CD4-positive, alpha-beta T cell treated with Interleukin-2 at 100 ng/mL for 4 hours (primary cell): ENCODE measurements around the gene GLCE.
"Not testable (repeated sequence)": the region's sequence is repeated elsewhere in the genome, so short reads cannot be mapped to it uniquely, and the experiment has no call there.

Experiments
- DNase-seq: peaks from one replicate; pipeline ENCODE4 v3.0.0-alpha.2; 2020; ENCODE audit warnings: low spot score

GLCE gene

DNA sequence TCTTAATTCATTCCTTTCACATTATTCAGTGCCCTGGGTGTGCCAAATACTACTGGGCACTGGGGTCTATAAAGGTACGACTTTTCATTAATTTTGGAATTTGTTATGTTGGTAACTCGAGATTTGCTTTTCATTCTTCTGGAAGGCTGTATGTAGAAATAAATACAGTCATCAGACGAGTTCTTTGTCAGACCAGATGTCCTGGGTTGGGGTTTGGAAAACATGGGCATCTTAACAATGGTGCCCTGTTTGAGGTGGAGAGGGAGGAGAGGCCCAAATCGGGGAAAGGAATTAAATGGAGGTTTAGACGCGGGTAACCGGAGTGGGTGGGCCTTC is 662 bp upstream of the GLCE start:
- no peak for DNase-seq

DNA sequence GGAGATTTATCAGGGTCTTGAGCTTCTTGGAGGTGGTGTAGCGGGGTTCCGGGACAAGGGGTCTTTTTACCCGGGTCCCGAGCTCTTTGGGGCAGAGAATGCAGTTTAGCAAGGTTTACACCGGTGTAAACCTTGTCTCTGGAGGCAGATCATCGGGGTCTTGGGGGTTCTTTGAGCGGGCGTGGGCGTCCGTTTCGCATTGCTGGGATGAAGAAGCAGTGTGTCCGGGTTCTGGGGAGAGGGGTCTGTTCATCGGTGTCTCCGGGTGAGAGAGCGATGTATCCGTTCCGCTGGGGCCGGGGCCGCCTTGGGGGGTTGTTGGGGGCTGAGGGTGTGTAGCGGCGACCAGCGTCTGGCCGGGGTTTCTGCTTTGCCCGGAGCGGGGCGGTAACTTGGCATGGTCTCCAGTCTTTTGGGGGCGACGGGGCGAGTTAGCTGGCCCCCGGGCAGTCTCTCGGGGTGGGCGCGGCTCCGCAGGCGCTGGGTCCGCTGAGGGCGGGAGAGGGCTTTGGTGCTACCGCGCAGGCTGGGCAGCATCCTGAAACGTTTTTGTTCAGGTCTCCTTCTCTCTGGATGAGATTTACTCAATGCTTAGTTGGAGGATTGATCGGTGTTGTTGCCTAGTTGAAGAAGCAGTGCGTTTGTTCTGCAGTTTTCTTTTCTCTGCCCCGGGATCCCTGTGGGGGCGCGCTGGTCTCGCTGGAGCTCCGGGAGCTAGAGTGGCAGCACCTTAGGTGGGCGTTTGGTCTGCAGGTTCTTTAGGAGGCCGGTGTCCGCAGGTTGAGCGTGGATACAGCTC is 843 bp downstream of the GLCE start:
- peak; percentile 12 for DNase-seq

- no peak for DNase-seq
Observed at GRCh38 chr15:69161878-69162213, 1.4 kb downstream of the GLCE start.

- DNase-seq, result no peak
Observed at GRCh38 chr15:69163141-69163669, 2.8 kb downstream of the GLCE start.

- DNase-seq, result no peak
Observed at GRCh38 chr15:69164807-69165636, 4.6 kb downstream of the GLCE start.

DNA sequence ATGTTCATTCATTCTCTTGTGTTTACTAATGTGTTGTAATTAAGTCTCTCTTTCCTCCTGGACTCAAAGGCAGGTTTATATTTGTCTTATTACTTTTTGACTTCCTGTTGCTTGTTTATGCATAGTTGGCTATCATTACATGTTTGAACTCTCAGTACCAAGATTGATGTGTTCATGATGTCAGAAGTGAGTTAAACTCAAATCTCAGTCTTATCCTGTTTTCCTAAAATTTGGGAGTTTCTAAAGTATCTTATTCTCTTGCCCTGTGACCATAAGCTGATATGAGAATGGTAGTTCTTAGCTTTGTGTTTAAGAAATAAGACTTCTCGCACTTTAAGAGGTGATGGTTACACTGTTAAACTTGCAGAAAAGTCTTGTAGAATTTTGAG is 5.2 kb downstream of the GLCE start:
- DNase-seq, result no peak

DNA sequence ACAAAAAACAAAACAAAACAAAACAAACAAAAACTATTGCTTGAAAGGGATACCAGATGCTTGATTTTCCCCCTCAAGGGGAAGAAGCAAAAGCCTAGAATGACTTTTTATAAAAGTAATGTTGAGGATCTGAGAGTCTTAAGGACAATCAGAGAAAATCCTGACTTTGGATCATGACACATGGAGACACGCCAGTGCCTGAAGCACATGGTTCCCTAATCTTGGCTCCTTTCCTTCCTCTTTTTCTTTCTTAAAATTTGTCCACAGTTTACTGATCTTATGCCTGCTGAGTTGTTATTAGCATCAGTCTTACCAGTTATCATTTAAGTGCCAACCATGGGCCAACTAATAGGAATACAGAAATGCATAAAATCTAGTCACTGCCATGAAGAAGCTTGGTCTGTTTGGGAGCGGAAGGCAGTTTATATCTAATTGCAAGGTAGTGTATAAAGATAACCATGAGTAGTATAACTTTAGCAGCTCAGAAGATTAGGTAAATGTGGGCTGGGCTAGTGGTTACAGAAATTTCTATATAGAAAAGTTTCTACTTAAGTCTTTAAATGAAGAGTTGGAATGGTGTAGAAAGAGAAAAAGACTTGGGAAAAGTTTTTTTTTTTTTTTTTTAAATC is 6.9 kb downstream of the GLCE start:
- DNase-seq, result no peak

GRCh38 chr15:69168361-69168760 is 7.9 kb downstream of the GLCE start:
- DNase-seq, result not testable (repeated sequence)

- not testable (repeated sequence) for DNase-seq
Observed at GRCh38 chr15:69169540-69169939, 9.1 kb downstream of the GLCE start.

DNA sequence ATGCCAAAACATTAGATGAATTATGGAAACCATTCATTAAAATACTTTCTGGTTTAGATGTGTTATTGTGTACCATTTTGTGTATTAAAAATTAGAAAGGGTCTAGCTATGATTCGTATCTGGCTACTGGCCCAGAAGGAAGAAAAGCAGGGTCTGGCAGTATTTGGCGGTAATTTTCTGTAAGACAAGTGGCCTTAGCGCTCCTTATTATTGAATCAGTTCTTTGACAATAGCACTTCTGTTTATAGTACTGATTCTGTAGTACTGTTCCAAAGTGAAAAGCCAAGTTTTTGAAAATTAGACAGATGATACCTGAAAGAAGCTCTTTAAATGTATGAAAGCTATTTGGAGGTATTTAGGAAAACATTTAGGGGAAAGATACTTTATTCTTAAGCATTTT is 10.2 kb downstream of the GLCE start:
- DNase-seq, result no peak

DNA sequence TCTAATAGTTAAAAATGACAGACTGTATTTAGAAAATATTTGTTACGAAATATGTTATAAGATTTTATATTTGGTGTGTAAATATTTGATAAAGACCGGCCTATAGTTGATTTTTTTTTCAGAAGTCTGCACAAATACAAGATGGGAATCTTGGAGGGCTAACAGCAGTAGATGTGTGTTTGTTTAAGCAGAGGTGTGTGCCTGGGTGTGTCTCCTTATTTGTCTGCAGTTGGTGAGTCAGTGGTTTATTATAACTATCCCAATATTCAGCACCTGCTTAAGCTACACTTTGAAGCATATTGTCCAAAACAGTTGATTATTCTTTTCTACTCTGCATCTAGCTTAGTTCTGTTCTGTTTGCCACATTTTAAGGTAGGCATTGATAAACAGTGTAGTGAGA is 12.4 kb downstream of the GLCE start:
- no peak for DNase-seq

- DNase-seq, result no peak
Observed at GRCh38 chr15:69175536-69175935, 15.1 kb downstream of the GLCE start.

GRCh38 chr15:69181424-69181823 is 21.0 kb downstream of the GLCE start:
- DNase-seq, result no peak

DNA sequence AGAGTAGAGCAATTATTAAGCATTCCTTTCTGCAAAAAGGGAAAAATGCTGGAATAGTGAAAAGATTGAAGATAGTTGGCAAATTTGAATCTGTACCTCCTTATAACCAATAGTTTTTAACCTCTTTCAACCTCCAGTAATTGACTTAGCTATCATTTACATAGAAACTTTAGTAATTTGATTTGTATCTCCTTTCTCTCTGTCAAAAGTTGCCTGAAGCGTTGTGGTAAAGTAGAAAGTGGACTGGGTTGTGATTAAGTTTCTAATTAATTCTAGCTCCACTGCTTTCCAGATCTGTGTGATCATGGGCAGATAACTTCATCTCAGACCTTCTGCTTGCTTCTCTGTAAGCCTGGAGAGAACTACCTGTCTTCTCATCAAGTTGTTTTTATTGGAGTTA is 24.8 kb downstream of the GLCE start:
- no peak for DNase-seq

DNA sequence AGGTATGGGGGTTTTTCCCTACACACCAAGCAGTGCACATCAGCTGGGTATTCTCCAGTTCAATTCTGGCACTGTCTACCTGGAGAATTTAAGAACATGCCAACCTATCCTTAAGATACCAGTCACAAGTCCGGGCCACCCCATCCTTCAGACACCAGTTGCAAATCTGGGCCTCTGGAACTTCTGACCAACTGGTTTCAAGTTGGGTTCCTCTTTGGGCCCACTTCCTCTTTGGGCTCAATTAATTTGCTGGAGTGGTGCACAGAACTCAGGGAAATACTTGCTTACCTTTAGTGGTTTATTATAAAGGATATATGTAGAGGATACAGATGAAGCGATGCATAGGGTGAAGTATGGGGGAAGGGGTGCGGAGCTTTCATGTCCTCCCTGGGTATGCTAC is 25.3 kb downstream of the GLCE start:
- no peak for DNase-seq

DNA sequence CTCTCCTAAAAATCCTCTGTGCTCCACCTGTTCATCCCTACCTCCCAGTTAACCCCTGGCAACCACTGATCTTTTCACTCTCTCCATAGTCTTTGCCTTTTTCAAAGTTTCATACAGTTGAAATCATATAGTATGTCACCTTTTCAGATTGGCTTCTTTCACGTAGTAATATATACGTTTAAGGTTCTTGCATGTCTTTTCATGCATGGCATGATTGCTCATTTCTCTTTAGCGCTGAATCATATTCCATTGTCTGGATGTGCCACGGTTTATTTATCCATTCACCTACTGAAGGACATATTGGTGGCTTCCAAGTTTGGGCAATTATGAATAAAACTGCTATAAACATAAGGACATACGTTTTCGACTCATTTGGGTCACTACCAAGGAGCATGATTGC is 28.7 kb downstream of the GLCE start:
- DNase-seq, result no peak

- no peak for DNase-seq
Observed at GRCh38 chr15:69190091-69190490, 29.7 kb downstream of the GLCE start.

DNA sequence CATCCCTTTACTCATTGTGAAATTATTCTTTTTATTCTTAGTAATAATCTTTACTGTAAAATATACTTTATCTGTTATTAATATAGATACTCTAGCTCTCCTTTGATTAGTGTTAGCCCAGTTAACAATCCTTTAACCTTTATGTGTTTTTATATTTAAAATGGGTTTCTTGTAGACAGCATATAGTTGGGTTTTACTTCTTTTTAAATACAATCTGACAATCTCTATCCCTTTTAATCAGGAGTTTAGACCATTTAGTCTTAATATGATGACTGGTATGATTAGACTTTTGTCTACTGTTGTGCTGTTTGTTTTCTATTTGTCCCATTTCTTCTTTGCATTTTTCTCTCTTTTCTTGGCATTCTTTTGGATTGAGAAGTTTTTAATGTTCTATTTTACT is 30.1 kb downstream of the GLCE start:
- DNase-seq, result no peak

- DNase-seq, result no peak
Observed at GRCh38 chr15:69194025-69194827, 33.8 kb downstream of the GLCE start.

DNA sequence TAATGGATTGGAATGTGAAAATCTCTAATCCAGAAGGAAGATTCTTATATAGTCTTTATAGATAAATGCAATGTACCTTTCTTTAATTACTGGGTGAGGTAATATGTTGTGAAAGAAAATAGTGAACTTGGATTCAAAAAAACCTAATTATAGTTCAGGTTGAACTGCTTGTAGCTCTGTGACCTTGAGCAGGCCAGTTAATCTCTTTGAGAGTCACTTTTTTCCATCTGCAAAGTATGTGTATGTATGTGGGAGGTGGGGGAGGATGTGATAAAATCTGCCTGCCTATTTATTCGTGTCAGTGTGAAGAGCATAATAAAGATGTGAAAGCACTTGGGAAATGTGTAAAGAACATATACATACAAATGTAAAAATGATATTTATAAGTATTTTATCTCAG is 34.4 kb downstream of the GLCE start:
- DNase-seq, result no peak

- DNase-seq, result no peak
Observed at GRCh38 chr15:69200832-69201745, 40.7 kb downstream of the GLCE start.
